Measurements from ENCODE around the gene MCCC2. TPM values are rescaled to one million over a fixed set of nuclear protein-coding genes. Genes with fewer than 3 reads are reported as not detected.

Gene MCCC2
- total RNA-seq, 1 experiment from 2014 or later: 47.2 TPM

GRCh38 chr5:71620630-71621029, 33.5 kb downstream of the MCCC2 start:
- BruUV-seq (replicated peaks): no TSS peak
- no peak overlapping the region for H3K27ac ChIP-seq (ENCODE audit: low read depth, low read length)
- RAD21 ChIA-PET (ENCODE audit: low non-redundant PET in 1 of 2, low total read pairs in 2 of 2, uncharacterized antibody in 2 of 2, unreplicated experiment in 2 of 2): no interaction called here
- POLR2A ChIA-PET: no interaction called here
- H3K4me1 ChIP-seq (ENCODE audit: control insufficient read depth in 1 of 2, insufficient read depth in 2 of 2, low read length in 2 of 2): peaks cover 5 to 11% of the 10 kb centered on the region in 2 experiments; a peak in 2 of 4 replicates
- no peaks in the 10 kb centered on the region for H3K36me3 ChIP-seq (ENCODE audit: control insufficient read depth in 1 of 2, insufficient read depth in 2 of 2, low read length in 2 of 2)
- H3K9me3 ChIP-seq (ENCODE audit: control insufficient read depth in 1 of 2, insufficient read depth in 1 of 2, low read depth in 1 of 2, low read length in 2 of 2): no peaks in the 10 kb centered on the region
- H3K4me3 ChIP-seq (replicated peaks in 1 of 2; ENCODE audit: low read depth in 1 of 2, low read length in 2 of 2): no peak overlapping the region
- no peak for DNase-seq (ENCODE audit: low read depth, low spot score)
- no peak for ATAC-seq
- H4K20me1 ChIP-seq (ENCODE audit: insufficient read depth): no peaks in the 10 kb centered on the region
- H3K27me3 ChIP-seq (ENCODE audit: insufficient read depth, low read length): no peaks in the 10 kb centered on the region
- H3K9ac ChIP-seq (ENCODE audit: low read length): no peak overlapping the region
- no peak for TF ChIP-seq CBX3 (IDR thresholded peaks at IDR 0.05; ENCODE audit: low read depth)
- no peak for TF ChIP-seq ZFX (IDR thresholded peaks at IDR 0.05)
- TF ChIP-seq ELF1 (IDR thresholded peaks at IDR 0.05; ENCODE audit: borderline replicate concordance, low read depth): no peak
- TF ChIP-seq CEBPB (IDR thresholded peaks at IDR 0.05; ENCODE audit: low read depth): no peak
- TF ChIP-seq EGR1 (IDR thresholded peaks at IDR 0.05; ENCODE audit: low read depth): no peak
- no peak for TF ChIP-seq RAD21 (IDR thresholded peaks at IDR 0.05; ENCODE audit: low read depth)
- no peak for TF ChIP-seq POLR2AphosphoS5 (IDR thresholded peaks at IDR 0.05; ENCODE audit: low read depth, low read length)
- no peak for TF ChIP-seq ZBTB33 (IDR thresholded peaks at IDR 0.05; ENCODE audit: extremely low read depth, insufficient replicate concordance, low read length)
- TF ChIP-seq POLR2A (IDR thresholded peaks at IDR 0.05; ENCODE audit: borderline replicate concordance, extremely low read depth, insufficient read depth, insufficient read length): no peak
- TF ChIP-seq ATF3 (IDR thresholded peaks at IDR 0.05): no peak
- TF ChIP-seq CTCF (IDR thresholded peaks at IDR 0.05 in 2 of 3, conservative IDR thresholded peaks at IDR 0.05 in 1 of 3; ENCODE audit: borderline replicate concordance in 1 of 3, insufficient read depth in 1 of 3, low read depth in 2 of 3, low read length in 2 of 3): no peak
- H3K4me2 ChIP-seq (ENCODE audit: low read length): no peak overlapping the region
- intact Hi-C loops (cut with micrococcal nuclease): loop anchor here (5.0 kb wide), 1 partner anchor 52 kb away; no protein-coding TSS in a partner anchor
- H3K9me2 ChIP-seq (ENCODE audit: insufficient read depth): no peaks in the 10 kb centered on the region
- H3K79me2 ChIP-seq (ENCODE audit: insufficient read depth, low read length): no peaks in the 10 kb centered on the region; the same call in 1 of the 2 replicates
- CTCF ChIA-PET: no interaction called here
- H2AFZ ChIP-seq (ENCODE audit: low read depth, low read length, poor library complexity, severe bottlenecking): no peak overlapping the region

Measured in HCT116 (cell line).